ENCODE results near the gene MAD1L1.

- no peak for TF ChIP-seq POLR2AphosphoS5 (IDR thresholded peaks at IDR 0.05; ENCODE audit: borderline replicate concordance, low read depth, low read length)
- no peak for TF ChIP-seq EZH2 (IDR thresholded peaks at IDR 0.05)
Observed at GRCh38 chr7:2044311-2044882, 188.3 kb downstream of the MAD1L1 start.
